ENCODE data around the gene PRDM16. TPM values are rescaled to one million over a fixed set of nuclear protein-coding genes. Genes with fewer than 3 reads are reported as not detected.

PRDM16 gene
- total and polyA plus RNA-seq, 2 of the 13 experiments (the other 11 are each of a cell fraction or from before 2014, with no cell fraction given): 0.15 to 0.81 TPM

DNA sequence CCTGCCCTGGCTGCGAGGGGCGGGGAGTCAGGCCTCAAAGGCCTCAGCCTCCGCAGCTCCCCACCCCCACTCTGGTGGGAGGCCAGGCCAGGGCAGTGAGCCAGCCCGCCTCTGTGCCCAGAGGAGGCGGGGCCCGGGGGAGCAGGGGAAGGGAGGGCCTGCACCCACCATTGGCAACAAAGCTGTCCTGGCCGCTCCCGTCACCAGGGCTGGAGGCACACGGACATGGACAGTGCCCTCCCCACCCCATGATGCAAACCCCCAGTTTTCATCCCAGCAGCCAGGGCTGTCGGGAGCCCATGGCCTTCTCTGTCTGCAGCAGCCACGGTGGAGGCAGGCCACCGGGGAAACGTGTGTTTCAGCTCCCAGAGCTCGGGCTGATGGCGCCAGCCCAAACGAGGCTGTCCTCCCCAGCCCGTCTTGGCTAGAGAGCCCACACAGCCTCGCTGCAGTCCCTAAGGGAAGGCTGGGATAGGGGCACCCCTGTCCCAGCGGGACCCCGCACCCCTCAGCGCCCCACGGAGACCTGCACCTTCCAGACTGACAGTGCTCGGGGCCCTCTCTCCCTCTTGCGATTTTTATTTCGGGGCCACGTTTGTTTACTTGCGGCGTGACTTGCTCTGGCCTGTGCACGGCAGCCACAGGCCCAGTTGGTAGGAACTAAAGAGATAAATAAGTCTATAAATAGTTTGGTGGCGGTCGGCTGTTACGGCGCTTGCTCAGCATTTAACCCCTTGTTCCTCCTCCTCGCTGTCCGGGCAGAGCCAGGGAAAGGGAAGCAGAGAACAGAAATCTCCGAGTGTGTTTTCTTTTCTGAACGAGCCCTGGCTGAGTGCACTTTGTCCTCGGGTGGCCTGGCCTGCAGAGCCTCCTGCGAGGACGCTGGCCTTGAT, 101.8 kb downstream of the PRDM16 start (continued):
- TF ChIP-seq, protein P1, sequence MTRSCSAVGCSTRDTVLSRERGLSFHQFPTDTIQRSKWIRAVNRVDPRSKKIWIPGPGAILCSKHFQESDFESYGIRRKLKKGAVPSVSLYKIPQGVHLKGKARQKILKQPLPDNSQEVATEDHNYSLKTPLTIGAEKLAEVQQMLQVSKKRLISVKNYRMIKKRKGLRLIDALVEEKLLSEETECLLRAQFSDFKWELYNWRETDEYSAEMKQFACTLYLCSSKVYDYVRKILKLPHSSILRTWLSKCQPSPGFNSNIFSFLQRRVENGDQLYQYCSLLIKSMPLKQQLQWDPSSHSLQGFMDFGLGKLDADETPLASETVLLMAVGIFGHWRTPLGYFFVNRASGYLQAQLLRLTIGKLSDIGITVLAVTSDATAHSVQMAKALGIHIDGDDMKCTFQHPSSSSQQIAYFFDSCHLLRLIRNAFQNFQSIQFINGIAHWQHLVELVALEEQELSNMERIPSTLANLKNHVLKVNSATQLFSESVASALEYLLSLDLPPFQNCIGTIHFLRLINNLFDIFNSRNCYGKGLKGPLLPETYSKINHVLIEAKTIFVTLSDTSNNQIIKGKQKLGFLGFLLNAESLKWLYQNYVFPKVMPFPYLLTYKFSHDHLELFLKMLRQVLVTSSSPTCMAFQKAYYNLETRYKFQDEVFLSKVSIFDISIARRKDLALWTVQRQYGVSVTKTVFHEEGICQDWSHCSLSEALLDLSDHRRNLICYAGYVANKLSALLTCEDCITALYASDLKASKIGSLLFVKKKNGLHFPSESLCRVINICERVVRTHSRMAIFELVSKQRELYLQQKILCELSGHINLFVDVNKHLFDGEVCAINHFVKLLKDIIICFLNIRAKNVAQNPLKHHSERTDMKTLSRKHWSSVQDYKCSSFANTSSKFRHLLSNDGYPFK (CRISPR knock-in tag; IDR thresholded peaks at IDR 0.05; ENCODE audit: borderline replicate concordance): peak; percentile 60; the same call in 1 of the 2 replicates
- TF ChIP-seq ZNF615 (CRISPR knock-in tag; IDR thresholded peaks at IDR 0.05; ENCODE audit: borderline replicate concordance) (no peak), AGO1 (IDR thresholded peaks at IDR 0.05; ENCODE audit: low read depth, low read length, poor library complexity, severe bottlenecking) (no peak), HMGXB4 (CRISPR knock-in tag; IDR thresholded peaks at IDR 0.05; ENCODE audit: borderline replicate concordance in 1 of 2, low read depth in 1 of 2) (no peak), ZNF839 (CRISPR knock-in tag; IDR thresholded peaks at IDR 0.05; ENCODE audit: borderline replicate concordance) (no peak; the same call in 1 of the 2 replicates), ZNF619 (CRISPR knock-in tag; IDR thresholded peaks at IDR 0.05) (no peak), YEATS4 (CRISPR knock-in tag; IDR thresholded peaks at IDR 0.05; ENCODE audit: borderline replicate concordance) (no peak), TSC22D2 (CRISPR knock-in tag; IDR thresholded peaks at IDR 0.05; ENCODE audit: borderline replicate concordance) (0 out of 2 replicates have a peak, but pooled peaks have one; percentile 8), ATF2 (CRISPR knock-in tag; IDR thresholded peaks at IDR 0.05) (no peak), ZNF17 (CRISPR knock-in tag; IDR thresholded peaks at IDR 0.05) (no peak), POLR2AphosphoS2 (IDR thresholded peaks at IDR 0.05; ENCODE audit: low read depth, low read length) (no peak), ESRRA (CRISPR knock-in tag; IDR thresholded peaks at IDR 0.05; ENCODE audit: low read depth) (no peak), ASH2L (IDR thresholded peaks at IDR 0.05; ENCODE audit: insufficient read length, low read depth, low read length) (no peak), RXRA (CRISPR knock-in tag; IDR thresholded peaks at IDR 0.05) (peak; percentile 27; the same call in 1 of the 2 replicates), CENPX (CRISPR knock-in tag; IDR thresholded peaks at IDR 0.05) (no peak), ZFAT (CRISPR knock-in tag; conservative IDR thresholded peaks at IDR 0.05) (no peak), ZNF75D (CRISPR knock-in tag; IDR thresholded peaks at IDR 0.05; ENCODE audit: borderline replicate concordance) (no peak), ZNF883 (CRISPR knock-in tag; IDR thresholded peaks at IDR 0.05; ENCODE audit: not compliant biosample characterization) (no peak), SP140L (CRISPR knock-in tag; IDR thresholded peaks at IDR 0.05; ENCODE audit: borderline replicate concordance) (no peak)
- TF ChIP-seq, protein P2, sequence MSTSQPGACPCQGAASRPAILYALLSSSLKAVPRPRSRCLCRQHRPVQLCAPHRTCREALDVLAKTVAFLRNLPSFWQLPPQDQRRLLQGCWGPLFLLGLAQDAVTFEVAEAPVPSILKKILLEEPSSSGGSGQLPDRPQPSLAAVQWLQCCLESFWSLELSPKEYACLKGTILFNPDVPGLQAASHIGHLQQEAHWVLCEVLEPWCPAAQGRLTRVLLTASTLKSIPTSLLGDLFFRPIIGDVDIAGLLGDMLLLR (CRISPR knock-in tag; IDR thresholded peaks at IDR 0.05): no peak
